ENCODE data around the gene ZC3HAV1.

GRCh38 chr7:139072796-139073195 is 36.7 kb downstream of the ZC3HAV1 start:
- TF ChIP-seq POLR2AphosphoS5 (IDR thresholded peaks at IDR 0.05; ENCODE audit: low read depth, low read length), result no peak
- no peak for TF ChIP-seq POLR2A (IDR thresholded peaks at IDR 0.05; ENCODE audit: low read depth, low read length)
